IMR-90 (cell line): ENCODE results near the gene MMP2. TPM values are rescaled to one million over a fixed set of nuclear protein-coding genes. Genes with fewer than 3 reads are reported as not detected.

ENCODE experiments used
- ATAC-seq: fragments of 200-7000 bp; cut with Tn5 transposase; 2 replicates; pipeline ENCODE4 v1.9.1; 2020; ENCODE audit warnings: low read depth, mild to moderate bottlenecking, moderate library complexity
- BruUV-seq: library from RNA; stranded (reverse); fragments of 400-500 nt; replicated peaks from 2 replicates; lab custom pipeline; 2021; lab: Mats Ljungman, UMichigan
- CTCF ChIA-PET: fragments of 300-600 bp; formaldehyde crosslinking; extraction: SDS; loops from one replicate; lab custom pipeline; 2021; ENCODE audit warnings: antibody characterized with exemption; lab: Yijun Ruan, JAX
- POLR2A ChIA-PET: fragments of 300-600 bp; sonication (Branson Sonifier 250); formaldehyde crosslinking; loops from one replicate; lab custom pipeline; 2022; ENCODE audit warnings: antibody characterized with exemption; ENCODE audit not compliant: unreplicated experiment; lab: Charles Lee
- DNase-seq: peaks from one replicate; pipeline ENCODE4 v3.0.0; 2013
- H2AFZ ChIP-seq: replicated peaks from 2 replicates; pipeline ENCODE3; 2013; ENCODE audit warnings: low read length, mild to moderate bottlenecking; ENCODE audit not compliant: poor library complexity
- H2AK5ac ChIP-seq: 2 replicates; pipeline ENCODE4 v1.6.1; 2013; ENCODE audit warnings: low read depth, low read length, inconsistent platforms
- H2AK9ac ChIP-seq: replicated peaks from 2 replicates; pipeline ENCODE3; 2013; ENCODE audit warnings: mild to moderate bottlenecking, low read depth, low read length, moderate library complexity; ENCODE audit not compliant: poor library complexity
- H2BK120ac ChIP-seq: 2 replicates; pipeline ENCODE4 v1.6.1; 2013; ENCODE audit warnings: low read depth, low read length, inconsistent platforms
- H2BK15ac ChIP-seq: 3 replicates; pipeline ENCODE4 v1.6.1; 2013; ENCODE audit warnings: low read depth, low read length, inconsistent platforms
- H2BK20ac ChIP-seq: 2 replicates; pipeline ENCODE4 v1.6.1; 2013; ENCODE audit warnings: low read depth, mild to moderate bottlenecking, inconsistent platforms, low read length, moderate library complexity
- H2BK5ac ChIP-seq: 2 replicates; pipeline ENCODE4 v1.6.1; 2013; ENCODE audit warnings: mild to moderate bottlenecking, low read depth, low read length, inconsistent platforms; ENCODE audit not compliant: poor library complexity, severe bottlenecking
- H3K14ac ChIP-seq: replicated peaks from 2 replicates; pipeline ENCODE4 v1.6.1; 2013; ENCODE audit warnings: low read depth, low read length, inconsistent platforms
- H3K18ac ChIP-seq: 2 replicates; pipeline ENCODE4 v1.6.1; 2013; ENCODE audit warnings: low read depth, low read length, control low read depth
- H3K23ac ChIP-seq: 2 replicates; pipeline ENCODE4 v1.6.1; 2013; ENCODE audit warnings: low read depth, low read length, inconsistent platforms
- H3K27ac ChIP-seq: 2 replicates; pipeline ENCODE4 v1.5.1; 2013; ENCODE audit warnings: mild to moderate bottlenecking, control low read depth, low read length; ENCODE audit not compliant: insufficient read depth
- H3K27me3 ChIP-seq: 2 replicates; pipeline ENCODE4 v1.6.1; 2013; ENCODE audit warnings: low read length; ENCODE audit not compliant: control insufficient read depth, insufficient read depth
- H3K36me3 ChIP-seq: 2 replicates; pipeline ENCODE4 v1.6.1; 2013; ENCODE audit warnings: low read length, mixed read lengths; ENCODE audit not compliant: control insufficient read depth, insufficient read depth
- H3K4ac ChIP-seq: 2 replicates; pipeline ENCODE4 v1.6.1; 2013; ENCODE audit warnings: low read depth, low read length, inconsistent platforms
- H3K4me1 ChIP-seq: 2 replicates; pipeline ENCODE4 v1.6.1; 2013; ENCODE audit warnings: low read length, mixed read lengths; ENCODE audit not compliant: control insufficient read depth, insufficient read depth
- H3K4me2 ChIP-seq: 2 replicates; pipeline ENCODE4 v1.6.1; 2013; ENCODE audit warnings: low read depth, mild to moderate bottlenecking, control low read depth, low read length, moderate library complexity
- H3K4me3 ChIP-seq: 2 replicates; pipeline ENCODE4 v1.5.1; 2013; ENCODE audit warnings: low read depth, mild to moderate bottlenecking, control low read depth, low read length, moderate library complexity; ENCODE audit not compliant: insufficient read depth
- H3K56ac ChIP-seq: 2 replicates; pipeline ENCODE4 v1.6.1; 2013; ENCODE audit warnings: low read length, inconsistent platforms; ENCODE audit not compliant: insufficient read depth; ENCODE audit errors: extremely low read depth
- H3K79me1 ChIP-seq, 2 experiments: 2 replicates each; pipeline ENCODE4 v1.6.1; 2013; ENCODE audit warnings: low read length in 2 of 2, inconsistent platforms in 1 of 2, low read depth in 1 of 2
- H3K9ac ChIP-seq: 2 replicates; pipeline ENCODE4 v1.6.1; 2013; ENCODE audit warnings: low read depth, low read length, control low read depth
- H3K9me1 ChIP-seq: 2 replicates; pipeline ENCODE4 v1.6.1; 2013; ENCODE audit warnings: low read length, inconsistent platforms; ENCODE audit not compliant: insufficient read depth
- H3K9me3 ChIP-seq: 2 replicates; pipeline ENCODE4 v1.6.1; 2013; ENCODE audit warnings: low read length; ENCODE audit not compliant: control insufficient read depth, insufficient read depth
- H4K20me1 ChIP-seq: 2 replicates; pipeline ENCODE4 v1.6.1; 2013; ENCODE audit warnings: low read length, inconsistent platforms; ENCODE audit not compliant: insufficient read depth
- H4K5ac ChIP-seq: 2 replicates; pipeline ENCODE4 v1.6.1; 2013; ENCODE audit warnings: mild to moderate bottlenecking, low read depth, low read length, control low read depth
- H4K8ac ChIP-seq, 2 experiments: 2 replicates each; pipeline ENCODE4 v1.6.1; 2013; ENCODE audit warnings: low read depth in 2 of 2, low read length in 2 of 2, control low read depth in 1 of 2, inconsistent platforms in 1 of 2
- H4K91ac ChIP-seq: 2 replicates; pipeline ENCODE4 v1.6.1; 2013; ENCODE audit warnings: low read depth, low read length, inconsistent platforms; ENCODE audit not compliant: insufficient read depth
- BHLHE40 ChIP-seq: fragments of 150-350 bp; IDR thresholded peaks from 2 replicates; pipeline ENCODE4 v1.6.1; 2016; ENCODE audit warnings: mild to moderate bottlenecking, low read depth, low read length
- CEBPB ChIP-seq: IDR thresholded peaks from 2 replicates; pipeline ENCODE4 v1.6.1; 2012; ENCODE audit warnings: low read depth, low read length, improper control_type of control experiment
- CHD1 ChIP-seq: IDR thresholded peaks from 2 replicates; pipeline ENCODE4 v1.6.1; 2012; ENCODE audit warnings: low read depth, low read length, improper control_type of control experiment
- CTCF ChIP-seq: conservative IDR thresholded peaks from 2 replicates; pipeline ENCODE4 v1.5.1; 2012; ENCODE audit warnings: mild to moderate bottlenecking, low read depth, low read length, improper control_type of control experiment
- ELK1 ChIP-seq: fragments of 150-350 bp; IDR thresholded peaks from 2 replicates; pipeline ENCODE4 v1.6.1; 2016; ENCODE audit warnings: low read depth, mild to moderate bottlenecking, low read length, moderate library complexity, borderline replicate concordance
- FOS ChIP-seq: fragments of 150-350 bp; IDR thresholded peaks from 2 replicates; pipeline ENCODE4 v1.6.1; 2016; ENCODE audit warnings: low read depth, low read length
- MAZ ChIP-seq: IDR thresholded peaks from 2 replicates; pipeline ENCODE4 v1.6.1; 2012; ENCODE audit warnings: low read depth, mild to moderate bottlenecking, low read length, improper control_type of control experiment, moderate library complexity, borderline replicate concordance
- NFE2L2 ChIP-seq: fragments of 150-350 bp; IDR thresholded peaks from 2 replicates; pipeline ENCODE4 v1.6.1; 2016; ENCODE audit warnings: low read depth, mild to moderate bottlenecking, low read length
- POLR2A ChIP-seq: IDR thresholded peaks from 2 replicates; pipeline ENCODE4 v1.6.1; 2012; ENCODE audit warnings: mild to moderate bottlenecking, low read depth, low read length
- RAD21 ChIP-seq: IDR thresholded peaks from 2 replicates; pipeline ENCODE4 v1.6.1; 2012; ENCODE audit warnings: low read length, improper control_type of control experiment
- RCOR1 ChIP-seq: IDR thresholded peaks from 2 replicates; pipeline ENCODE4 v1.6.1; 2012; ENCODE audit warnings: mild to moderate bottlenecking, low read length, improper control_type of control experiment; ENCODE audit not compliant: insufficient replicate concordance
- RFX5 ChIP-seq: IDR thresholded peaks from 2 replicates; pipeline ENCODE4 v1.8.0; 2012; ENCODE audit warnings: low read depth, mild to moderate bottlenecking, low read length, moderate library complexity
- SMC3 ChIP-seq: fragments of 150-350 bp; IDR thresholded peaks from 2 replicates; pipeline ENCODE4 v1.6.1; 2016; ENCODE audit warnings: low read depth, mild to moderate bottlenecking, antibody characterized with exemption, low read length, moderate library complexity
- USF2 ChIP-seq: fragments of 150-350 bp; IDR thresholded peaks from 2 replicates; pipeline ENCODE4 v1.6.1; 2017; ENCODE audit warnings: mild to moderate bottlenecking, antibody characterized with exemption, low read length, low read depth
- WGBS, 2 experiments: methylation state at CpG; one replicate each; pipeline versions ENCODE4 v1.1.5 to v1.1.7; 2013; ENCODE audit warnings: missing lambda C conversion rate in 2 of 2; ENCODE audit not compliant: insufficient read length in 1 of 2; ENCODE audit errors: extremely low coverage in 2 of 2; 5-methylcytosine and 5-hydroxymethylcytosine counted together
- dilution Hi-C: fragments of 300-500 bp; cut with HindIII; formaldehyde crosslinking; loops from one replicate; pipeline ENCODE4 v1.14.3; 2018; ENCODE audit warnings: low sequenced_read_pairs; ENCODE audit not compliant: unreplicated experiment
- in situ Hi-C: fragments of 300-500 bp; cut with MboI; formaldehyde crosslinking; loops from 3 replicates; pipeline ENCODE4 v1.14.3; 2019; ENCODE audit warnings: low sequenced_read_pairs, inconsistent platforms, mixed read lengths
- intact Hi-C: fragments of 100-400 bp; cut with micrococcal nuclease; formaldehyde crosslinking; loops from 2 replicates; pipeline ENCODE4 v1.10.0; 2022
- polyA plus RNA-seq, 3 experiments: library from polyadenylated mRNA; depleted of rRNA; stranded (reverse); fragments of >200 nt; gene quantifications; 2 replicates each; pipeline ENCODE4 v1.2.3, GENCODE V29; 2012; ENCODE audit warnings: low replicate concordance in 1 of 3
- total RNA-seq: library from RNA; depleted of rRNA; stranded (reverse); fragments of >200 nt; gene quantifications from 2 replicates; pipeline ENCODE4 v1.2.3, GENCODE V29; 2012

The MMP2 gene
- total and polyA plus RNA-seq, 2 of the 4 experiments (the other 2 are of a cell fraction), result 240 to 574 TPM

- Histone ChIP-seq H3K27ac (no peak overlapping the region), H2BK120ac (no peak overlapping the region), H2BK15ac (no peak overlapping the region), H4K91ac (no peak overlapping the region), H4K5ac (no peak overlapping the region), H4K8ac (no peak overlapping the region), H4K20me1 (no peaks in the 10 kb centered on the region), H3K27me3 (no peaks in the 10 kb centered on the region), H2BK5ac (no peak overlapping the region), H2AFZ (no peak overlapping the region), H3K4me3 (no peak overlapping the region), H3K23ac (no peak overlapping the region), H2AK9ac (no peak overlapping the region), H3K4me2 (no peak overlapping the region), H3K36me3 (no peaks in the 10 kb centered on the region; the same call in 1 of the 2 replicates), H3K9ac (no peak overlapping the region), H2BK20ac (no peak overlapping the region), H3K9me1 (no peaks in the 10 kb centered on the region), H2AK5ac (no peak overlapping the region), H3K4ac (no peak overlapping the region), H3K14ac (no peak overlapping the region), H3K4me1 (no peaks in the 10 kb centered on the region; the same call in 1 of the 2 replicates), H3K79me1 (no peaks in the 10 kb centered on the region), H3K56ac (no peak overlapping the region), H3K18ac (no peak overlapping the region), H3K9me3 (no peaks in the 10 kb centered on the region)
- in situ Hi-C loops (no loop called here), dilution Hi-C loops (no loop called here), intact Hi-C loops (no loop called here)
- TF ChIP-seq CEBPB, result no peak
- TF ChIP-seq SMC3, result no peak
- no peak for TF ChIP-seq POLR2A
- TF ChIP-seq CHD1, result no peak
- TF ChIP-seq USF2, result no peak
- no peak for TF ChIP-seq CTCF
- TF ChIP-seq MAZ, result no peak
- no peak for TF ChIP-seq FOS
- no peak for TF ChIP-seq RCOR1
- TF ChIP-seq BHLHE40, result no peak
- TF ChIP-seq ELK1, result no peak
- TF ChIP-seq NFE2L2, result no peak
- TF ChIP-seq RAD21, result no peak
- no peak for TF ChIP-seq RFX5
- ChIA-PET POLR2A (no interaction called here), CTCF (interaction anchor here (1.7 kb wide), 1 partner anchor 10 kb away, joined by 5 read pairs; no protein-coding TSS in a partner anchor)
- ATAC-seq, result no peak
- WGBS, 2 experiments, result no CpG with 5 or more reads among the region's 2 CpGs
- DNase-seq, result no peak
- BruUV-seq, result no TSS peak
Measured at GRCh38 chr16:55529018-55529417, 50.0 kb downstream of the MMP2 start.
